ENCODE measurements around the gene LIPM. TPM values are rescaled to one million over a fixed set of nuclear protein-coding genes. Genes with fewer than 3 reads are reported as not detected.

LIPM gene
- total RNA-seq, 4 donors from 2014 or later: 16.7 to 34.9 (median 29.4) TPM

GRCh38 chr10:88788924-88789323 lies 13.6 kb upstream of the LIPM start:
- Histone ChIP-seq H3K27ac (no peak overlapping the region), H3K27me3 (no peaks in the 10 kb centered on the region), H3K36me3 (no peaks in the 10 kb centered on the region), H3K9me3 (no peaks in the 10 kb centered on the region), H3K4me3 (no peak overlapping the region), H3K4me1 (no peaks in the 10 kb centered on the region)
- TF ChIP-seq POLR2AphosphoS5 (IDR thresholded peaks at IDR 0.05) (no peak), CTCF (IDR thresholded peaks at IDR 0.05) (no peak), EP300 (IDR thresholded peaks at IDR 0.05) (no peak), POLR2A (IDR thresholded peaks at IDR 0.05) (no peak)
- no peak for DNase-seq (ENCODE audit: low spot score in 2 of 2)

GRCh38 chr10:88791924-88792323 lies 10.6 kb upstream of the LIPM start:
- H3K27ac ChIP-seq: no peak overlapping the region
- TF ChIP-seq POLR2AphosphoS5 (IDR thresholded peaks at IDR 0.05) (no peak), CTCF (IDR thresholded peaks at IDR 0.05) (peak in 1 of 2 donors; percentile 25)
- H3K36me3 ChIP-seq: no peaks in the 10 kb centered on the region
- no peak for DNase-seq (ENCODE audit: low spot score in 2 of 2)
- H3K27me3 ChIP-seq: no peaks in the 10 kb centered on the region
- WGBS: 59% methylated on average over 2 of the region's 2 CpGs
- H3K4me1 ChIP-seq: no peaks in the 10 kb centered on the region
- H3K9me3 ChIP-seq: no peaks in the 10 kb centered on the region
- no peak overlapping the region for H3K4me3 ChIP-seq

- Histone ChIP-seq H3K4me1 (no peaks in the 10 kb centered on the region), H3K4me3 (no peak overlapping the region), H3K27me3 (no peaks in the 10 kb centered on the region), H3K27ac (no peak overlapping the region), H3K9me3 (no peaks in the 10 kb centered on the region), H3K36me3 (no peaks in the 10 kb centered on the region)
- TF ChIP-seq CTCF (IDR thresholded peaks at IDR 0.05) (no peak), POLR2AphosphoS5 (IDR thresholded peaks at IDR 0.05) (no peak), POLR2A (IDR thresholded peaks at IDR 0.05) (no peak), EP300 (IDR thresholded peaks at IDR 0.05) (no peak)
- no peak for DNase-seq (ENCODE audit: low spot score in 2 of 2)
- 83% methylated on average over 4 of the region's 4 CpGs for WGBS
Measured at GRCh38 chr10:88792661-88793060, 9.9 kb upstream of the LIPM start.

GRCh38 chr10:88793712-88794299 lies 8.7 kb upstream of the LIPM start:
- Histone ChIP-seq H3K27me3 (no peaks in the 10 kb centered on the region), H3K4me3 (no peak overlapping the region), H3K36me3 (no peaks in the 10 kb centered on the region), H3K27ac (no peak overlapping the region), H3K9me3 (no peaks in the 10 kb centered on the region), H3K4me1 (no peaks in the 10 kb centered on the region)
- DNase-seq (ENCODE audit: low spot score in 2 of 2): no peak
- TF ChIP-seq POLR2AphosphoS5 (IDR thresholded peaks at IDR 0.05) (no peak), POLR2A (IDR thresholded peaks at IDR 0.05) (no peak), EP300 (IDR thresholded peaks at IDR 0.05) (no peak), CTCF (IDR thresholded peaks at IDR 0.05) (no peak)
- WGBS: 25% methylated on average over 2 of the region's 2 CpGs

GRCh38 chr10:88794731-88795130 lies 7.8 kb upstream of the LIPM start:
- no peak overlapping the region for H3K27ac ChIP-seq
- no peaks in the 10 kb centered on the region for H3K27me3 ChIP-seq
- no peaks in the 10 kb centered on the region for H3K9me3 ChIP-seq
- TF ChIP-seq POLR2A (IDR thresholded peaks at IDR 0.05) (no peak), EP300 (IDR thresholded peaks at IDR 0.05) (no peak), CTCF (IDR thresholded peaks at IDR 0.05) (no peak), POLR2AphosphoS5 (IDR thresholded peaks at IDR 0.05) (no peak)
- 27% methylated on average over 1 of the region's 1 CpG for WGBS
- H3K4me3 ChIP-seq: no peak overlapping the region
- DNase-seq (ENCODE audit: low spot score in 2 of 2): no peak
- no peaks in the 10 kb centered on the region for H3K36me3 ChIP-seq
- H3K4me1 ChIP-seq: no peaks in the 10 kb centered on the region

Data from suprapubic skin (tissue), 4 donors.